HEK293 (cell line): ENCODE measurements around the gene CTNNA2.

Source experiments
- CTCF ChIP-seq: fragments of 450-650 bp; formaldehyde crosslinking; IDR thresholded peaks from 2 replicates; pipeline ENCODE4 v1.5.1; 2016; ENCODE audit warnings: missing biosample characterization, missing genetic modification characterization
- MYNN ChIP-seq: fragments of 450-650 bp; formaldehyde crosslinking; IDR thresholded peaks from 2 replicates; pipeline ENCODE4 v1.5.1; 2016; ENCODE audit warnings: missing biosample characterization, missing genetic modification characterization, borderline replicate concordance
- YY1 ChIP-seq: fragments of 450-650 bp; formaldehyde crosslinking; IDR thresholded peaks from 2 replicates; pipeline ENCODE4 v1.5.1; 2018; ENCODE audit warnings: missing biosample characterization, missing genetic modification characterization
- ZNF248 ChIP-seq: fragments of 450-650 bp; formaldehyde crosslinking; IDR thresholded peaks from 2 replicates; pipeline ENCODE4 v1.5.1; 2017; ENCODE audit warnings: missing biosample characterization, missing genetic modification characterization
- ZNF449 ChIP-seq: fragments of 450-650 bp; formaldehyde crosslinking; IDR thresholded peaks from 2 replicates; pipeline ENCODE4 v1.5.1; 2017; ENCODE audit warnings: missing biosample characterization, mild to moderate bottlenecking, missing genetic modification characterization, moderate library complexity
- ZNF658 ChIP-seq: fragments of 450-650 bp; formaldehyde crosslinking; IDR thresholded peaks from 2 replicates; pipeline ENCODE4; 2016; ENCODE audit warnings: missing biosample characterization, missing genetic modification characterization
- ZNF747 ChIP-seq: fragments of 450-650 bp; formaldehyde crosslinking; IDR thresholded peaks from 2 replicates; pipeline ENCODE4 v1.5.1; 2016; ENCODE audit warnings: missing biosample characterization, missing genetic modification characterization
- TF ChIP-seq, protein P1 (sequence below): fragments of 450-650 bp; formaldehyde crosslinking; conservative IDR thresholded peaks from 2 replicates; pipeline ENCODE4 v1.5.1; 2016; ENCODE audit warnings: low read depth, missing biosample characterization, missing genetic modification characterization

GRCh38 chr2:80592106-80592505 lies 1079.3 kb downstream of the CTNNA2 start:
- TF ChIP-seq, protein P1, sequence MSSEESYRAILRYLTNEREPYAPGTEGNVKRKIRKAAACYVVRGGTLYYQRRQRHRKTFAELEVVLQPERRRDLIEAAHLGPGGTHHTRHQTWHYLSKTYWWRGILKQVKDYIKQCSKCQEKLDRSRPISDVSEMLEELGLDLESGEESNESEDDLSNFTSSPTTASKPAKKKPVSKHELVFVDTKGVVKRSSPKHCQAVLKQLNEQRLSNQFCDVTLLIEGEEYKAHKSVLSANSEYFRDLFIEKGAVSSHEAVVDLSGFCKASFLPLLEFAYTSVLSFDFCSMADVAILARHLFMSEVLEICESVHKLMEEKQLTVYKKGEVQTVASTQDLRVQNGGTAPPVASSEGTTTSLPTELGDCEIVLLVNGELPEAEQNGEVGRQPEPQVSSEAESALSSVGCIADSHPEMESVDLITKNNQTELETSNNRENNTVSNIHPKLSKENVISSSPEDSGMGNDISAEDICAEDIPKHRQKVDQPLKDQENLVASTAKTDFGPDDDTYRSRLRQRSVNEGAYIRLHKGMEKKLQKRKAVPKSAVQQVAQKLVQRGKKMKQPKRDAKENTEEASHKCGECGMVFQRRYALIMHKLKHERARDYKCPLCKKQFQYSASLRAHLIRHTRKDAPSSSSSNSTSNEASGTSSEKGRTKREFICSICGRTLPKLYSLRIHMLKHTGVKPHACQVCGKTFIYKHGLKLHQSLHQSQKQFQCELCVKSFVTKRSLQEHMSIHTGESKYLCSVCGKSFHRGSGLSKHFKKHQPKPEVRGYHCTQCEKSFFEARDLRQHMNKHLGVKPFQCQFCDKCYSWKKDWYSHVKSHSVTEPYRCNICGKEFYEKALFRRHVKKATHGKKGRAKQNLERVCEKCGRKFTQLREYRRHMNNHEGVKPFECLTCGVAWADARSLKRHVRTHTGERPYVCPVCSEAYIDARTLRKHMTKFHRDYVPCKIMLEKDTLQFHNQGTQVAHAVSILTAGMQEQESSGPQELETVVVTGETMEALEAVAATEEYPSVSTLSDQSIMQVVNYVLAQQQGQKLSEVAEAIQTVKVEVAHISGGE = no peak
- no peak for TF ChIP-seq ZNF449 (tag by site-specific recombination)
- no peak for TF ChIP-seq ZNF658
- no peak for TF ChIP-seq CTCF (tag by site-specific recombination)
- TF ChIP-seq ZNF747 (tag by site-specific recombination) = no peak
- no peak for TF ChIP-seq YY1 (tag by site-specific recombination)
- TF ChIP-seq ZNF248 (tag by site-specific recombination) = no peak
- TF ChIP-seq MYNN (tag by site-specific recombination) = no peak
